Chondrocyte (in vitro differentiated cells): ENCODE results near the gene GGCT. TPM values are rescaled to one million over a fixed set of nuclear protein-coding genes. Genes with fewer than 3 reads are reported as not detected.
A peak's percentile ranks its signal among the peaks of the same experiment; 100 is the strongest.

ENCODE experiments used
- DNase-seq: peaks from one replicate; pipeline ENCODE4 v3.0.0; 2021; ENCODE audit warnings: mixed read lengths, low spot score
- H3K27ac Mint-ChIP-seq: one replicate; pipeline ENCODE4 v1.8.0; 2021; ENCODE audit warnings: mild to moderate bottlenecking, moderate library complexity, mixed read lengths; ENCODE audit not compliant: unreplicated experiment
- H3K27me3 Mint-ChIP-seq: 2 replicates; pipeline ENCODE4 v1.8.0; 2021; ENCODE audit warnings: low read depth, mixed read lengths
- H3K36me3 Mint-ChIP-seq: 2 replicates; pipeline ENCODE4 v1.8.0; 2021; ENCODE audit warnings: low read depth, mixed read lengths
- H3K4me1 Mint-ChIP-seq: 2 replicates; pipeline ENCODE4 v1.8.0; 2021; ENCODE audit warnings: low read depth, mild to moderate bottlenecking, mixed read lengths
- H3K4me3 Mint-ChIP-seq: one replicate; pipeline ENCODE4 v1.8.0; 2021; ENCODE audit warnings: mild to moderate bottlenecking, moderate library complexity, mixed read lengths; ENCODE audit not compliant: unreplicated experiment
- H3K9me3 Mint-ChIP-seq: 2 replicates; pipeline ENCODE4 v1.8.0; 2021; ENCODE audit warnings: low read depth, mixed read lengths
- CTCF ChIP-seq: fragments of 200-600 bp; sonication (generic); IDR thresholded peaks from 2 replicates; pipeline ENCODE4 v1.5.0; 2021; ENCODE audit warnings: antibody characterized with exemption, mild to moderate bottlenecking, moderate library complexity
- total RNA-seq: library from RNA; stranded (reverse); gene quantifications from 3 replicates; pipeline ENCODE4 v1.2.1, GENCODE V29; 2021

The GGCT gene
- total RNA-seq, 1 donor from 2014 or later = 24.4 TPM

DNA sequence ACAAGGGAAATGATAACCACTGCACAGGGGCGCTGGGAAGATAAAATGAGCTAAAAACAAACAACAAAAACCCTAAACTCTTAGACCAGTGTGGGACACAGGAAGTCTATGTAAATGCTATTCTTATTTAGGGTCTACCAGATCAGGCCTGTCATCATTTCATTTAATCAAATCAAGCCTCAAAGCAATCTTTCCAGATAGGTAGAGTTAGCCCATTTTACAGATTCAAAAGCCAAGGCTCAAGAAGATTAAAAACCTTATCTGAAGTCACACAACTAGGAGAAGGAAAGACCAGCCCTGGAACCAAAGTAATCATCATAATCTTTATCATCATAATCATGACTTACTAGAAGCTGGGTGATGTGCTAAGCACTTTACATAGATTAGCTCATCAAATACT lies 30.7 kb downstream of the GGCT start:
- DNase-seq = no peak
- TF ChIP-seq CTCF = no peak
- no peaks in the 10 kb centered on the region for H3K36me3 Mint-ChIP-seq
- H3K27me3 Mint-ChIP-seq = no peaks in the 10 kb centered on the region
- no peak overlapping the region for H3K4me3 Mint-ChIP-seq
- peaks cover 81% of the 10 kb centered on the region for H3K4me1 Mint-ChIP-seq
- H3K9me3 Mint-ChIP-seq = no peaks in the 10 kb centered on the region
- no peak overlapping the region for H3K27ac Mint-ChIP-seq

DNA sequence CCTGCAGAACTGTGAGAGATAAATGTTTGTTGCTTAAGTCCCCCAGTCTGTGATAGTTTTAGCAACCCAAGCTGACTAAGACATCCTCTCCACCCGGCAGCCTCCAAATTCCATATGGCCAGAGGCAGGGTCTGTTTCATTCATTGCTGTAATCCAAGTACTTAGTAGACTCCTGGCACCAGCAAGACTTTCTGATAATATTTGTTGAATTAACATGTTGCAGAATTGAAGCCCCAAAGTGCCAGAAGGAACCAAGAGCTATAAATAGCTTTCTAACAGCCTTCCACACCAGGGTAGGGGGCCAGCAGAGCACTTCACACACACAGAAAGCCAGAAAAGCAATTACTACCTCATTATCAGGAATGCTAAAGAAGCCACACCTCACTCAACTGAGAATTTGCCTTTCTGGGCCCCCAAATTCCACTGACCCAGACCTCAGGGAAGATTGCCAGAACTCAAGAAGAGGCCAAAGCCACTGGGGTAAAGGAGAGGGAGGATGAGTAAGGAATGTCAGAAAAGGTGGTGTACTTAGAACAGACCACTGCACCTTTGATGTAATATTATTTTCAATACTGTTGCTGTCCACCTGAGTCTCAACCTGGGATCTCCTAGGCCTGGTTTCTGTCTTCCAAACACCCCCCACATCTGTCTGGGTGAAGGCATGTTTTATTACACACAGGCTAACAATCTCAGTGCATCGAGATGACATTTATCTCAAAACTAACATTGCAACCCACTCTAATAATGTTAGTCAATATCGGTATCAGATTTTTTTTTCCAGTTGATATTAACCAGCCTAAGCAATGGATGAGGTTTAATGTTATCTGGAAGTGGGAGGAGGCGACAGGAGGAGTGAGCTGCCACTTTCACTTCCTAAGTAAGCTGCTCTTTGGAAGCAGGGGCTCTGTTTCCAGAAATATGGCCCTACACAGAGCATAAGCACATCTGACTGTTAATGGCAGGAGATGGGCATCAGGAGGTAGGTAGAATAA lies 31.5 kb downstream of the GGCT start:
- Mint-ChIP-seq H3K9me3 (no peaks in the 10 kb centered on the region), H3K27me3 (no peaks in the 10 kb centered on the region), H3K36me3 (no peaks in the 10 kb centered on the region), H3K27ac (peak overlapping the region; percentile 71), H3K4me3 (no peak overlapping the region), H3K4me1 (peaks cover 86% of the 10 kb centered on the region)
- no peak for TF ChIP-seq CTCF
- no peak for DNase-seq

DNA sequence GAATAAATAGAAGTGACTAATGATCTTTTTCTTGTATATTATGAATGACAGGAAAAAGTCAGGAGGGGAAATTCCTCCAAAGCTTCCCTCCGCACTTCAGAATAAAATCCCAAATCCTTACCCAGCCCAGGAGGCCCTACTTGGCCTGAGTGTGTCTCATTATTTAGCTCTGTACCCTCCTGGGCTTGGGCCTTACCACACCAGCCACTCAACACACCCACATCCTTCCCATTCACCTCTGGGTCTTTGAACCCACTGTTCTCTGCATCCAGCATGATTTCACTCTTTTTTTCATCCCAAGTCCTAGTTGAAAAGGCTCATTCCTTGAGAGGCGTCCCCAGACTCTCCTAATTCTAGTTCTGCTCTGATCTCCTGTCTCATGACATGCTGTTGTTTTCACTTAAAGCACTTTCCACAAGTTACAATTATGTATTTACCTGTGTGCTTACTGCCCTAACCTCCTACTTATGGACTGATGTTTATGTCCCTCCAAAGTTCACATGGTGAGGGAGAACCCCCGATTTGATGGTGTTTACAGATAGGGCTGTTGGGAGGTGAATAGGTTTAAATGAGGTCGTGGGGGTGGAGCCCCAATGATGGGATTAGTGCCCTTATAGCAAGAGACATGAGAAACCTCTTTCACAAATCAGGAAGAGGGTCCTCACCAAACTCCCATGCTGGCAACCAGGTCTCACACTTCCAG lies 32.4 kb downstream of the GGCT start:
- Mint-ChIP-seq H3K36me3 (no peaks in the 10 kb centered on the region), H3K4me1 (peaks cover 82% of the 10 kb centered on the region), H3K9me3 (no peaks in the 10 kb centered on the region), H3K27ac (peak overlapping the region; percentile 71), H3K4me3 (no peak overlapping the region), H3K27me3 (no peaks in the 10 kb centered on the region)
- TF ChIP-seq CTCF = no peak
- DNase-seq = no peak

DNA sequence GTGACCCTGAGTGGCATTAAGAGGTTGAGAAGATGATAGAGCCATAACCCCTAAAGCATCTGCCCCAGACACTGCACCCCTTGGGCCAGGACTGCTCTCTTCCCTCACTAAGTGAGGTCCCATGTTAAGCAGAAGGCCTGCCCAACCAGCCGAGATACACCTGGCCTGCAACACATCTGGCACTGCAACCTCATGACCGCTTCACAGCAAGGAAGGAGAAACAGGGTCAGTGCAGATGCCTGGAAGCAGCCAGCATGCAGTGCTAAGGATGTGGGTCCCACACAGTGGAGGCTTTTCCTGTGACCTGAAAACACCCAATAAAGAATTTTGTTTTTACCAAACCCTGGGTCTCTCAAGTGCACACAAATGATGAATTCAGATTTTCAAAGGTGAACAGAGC lies 33.4 kb downstream of the GGCT start:
- no peak for DNase-seq
- Mint-ChIP-seq H3K4me1 (peaks cover 77% of the 10 kb centered on the region), H3K9me3 (no peaks in the 10 kb centered on the region), H3K4me3 (no peak overlapping the region), H3K27me3 (no peaks in the 10 kb centered on the region), H3K27ac (peak overlapping the region; percentile 96), H3K36me3 (no peaks in the 10 kb centered on the region)
- no peak for TF ChIP-seq CTCF

DNA sequence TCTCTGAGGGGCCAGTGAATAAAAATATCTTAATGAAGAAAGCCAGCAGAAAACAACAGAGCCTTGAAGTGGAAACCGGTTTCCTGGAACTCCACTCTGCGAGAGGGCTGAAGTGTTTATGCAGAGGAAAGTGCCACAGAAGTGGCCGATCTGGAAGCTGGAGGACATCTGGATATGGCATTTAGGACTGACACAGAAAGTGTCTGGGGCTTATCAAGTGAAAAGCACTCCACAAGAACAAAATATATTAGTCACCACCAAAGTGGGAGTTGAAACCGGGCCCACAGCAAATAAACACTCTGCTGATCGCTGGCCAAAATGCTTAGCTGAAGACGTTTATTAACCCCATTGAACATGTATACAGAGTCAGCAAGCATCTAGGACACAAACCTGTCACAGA lies 33.9 kb downstream of the GGCT start:
- Mint-ChIP-seq H3K4me1 (peaks cover 77% of the 10 kb centered on the region), H3K27me3 (no peaks in the 10 kb centered on the region), H3K27ac (peak overlapping the region; percentile 96), H3K9me3 (no peaks in the 10 kb centered on the region), H3K36me3 (no peaks in the 10 kb centered on the region), H3K4me3 (no peak overlapping the region)
- DNase-seq = no peak
- TF ChIP-seq CTCF = no peak
